OCI-LY3 (cell line): ENCODE data around the gene ANKRD9.

ENCODE experiments used
- H2AFZ ChIP-seq: fragments of 200-600, 300-600 bp; shearing (Covaris generic); 2 replicates; pipeline ENCODE4 v1.6.0; 2014; ENCODE audit warnings: antibody characterized with exemption, low read depth, low read length
- H3K27ac ChIP-seq: fragments of 200-600, 300-600 bp; sonication (generic); 2 replicates; pipeline ENCODE4 v1.5.1; 2014; ENCODE audit warnings: mild to moderate bottlenecking, low read length, moderate library complexity, mixed read lengths
- H3K27me3 ChIP-seq: fragments of 200-600, 300-600 bp; sonication (generic); 2 replicates; pipeline ENCODE4 v1.6.1; 2014; ENCODE audit warnings: low read depth, low read length, mixed read lengths
- H3K36me3 ChIP-seq: fragments of 200-600, 300-600 bp; sonication (generic); replicated peaks from 2 replicates; pipeline ENCODE3; 2014; ENCODE audit warnings: low read depth, low read length, mixed read lengths
- H3K4me1 ChIP-seq: fragments of 300-600, 200-600 bp; sonication (generic); 2 replicates; pipeline ENCODE4 v1.6.1; 2014; ENCODE audit warnings: low read length, mixed read lengths
- H3K4me2 ChIP-seq: fragments of 200-600, 300-600 bp; sonication (generic); 2 replicates; pipeline ENCODE4 v1.6.1; 2014; ENCODE audit warnings: low read length, mixed read lengths
- H3K4me3 ChIP-seq: fragments of 300-600, 200-600 bp; sonication (generic); 2 replicates; pipeline ENCODE4 v1.5.1; 2014; ENCODE audit warnings: antibody characterized with exemption, mild to moderate bottlenecking, low read length, moderate library complexity
- H3K79me2 ChIP-seq: fragments of 300-600, 200-600 bp; shearing (Covaris generic); 2 replicates; pipeline ENCODE4 v1.6.1; 2014; ENCODE audit warnings: mild to moderate bottlenecking, low read length, mixed read lengths
- H3K9ac ChIP-seq: fragments of 300-600, 200-600 bp; shearing (Covaris generic); 2 replicates; pipeline ENCODE4 v1.6.0; 2014; ENCODE audit warnings: mild to moderate bottlenecking, low read length, moderate library complexity
- H3K9me3 ChIP-seq: fragments of 200-600, 300-600 bp; shearing (Covaris generic); 2 replicates; pipeline ENCODE4 v1.6.1; 2014; ENCODE audit warnings: low read length, mixed read lengths; ENCODE audit not compliant: insufficient read depth
- H4K20me1 ChIP-seq: fragments of 200-600, 300-600 bp; sonication (generic); 2 replicates; pipeline ENCODE4 v1.6.1; 2016; ENCODE audit warnings: low read length, mixed read lengths; ENCODE audit not compliant: insufficient read depth
- EZH2phosphoT487 ChIP-seq: fragments of 200-600 bp; shearing (Covaris generic); IDR thresholded peaks from 2 replicates; pipeline ENCODE4 v1.6.1; 2018; ENCODE audit warnings: antibody characterized with exemption, mixed run types, low read depth
- TF ChIP-seq, protein P1 (sequence below): fragments of 200-600, 300-600 bp; sonication (generic); IDR thresholded peaks from 2 replicates; pipeline ENCODE4 v1.5.1; 2014; ENCODE audit warnings: antibody characterized with exemption, low read length, low read depth

ANKRD9 gene

DNA sequence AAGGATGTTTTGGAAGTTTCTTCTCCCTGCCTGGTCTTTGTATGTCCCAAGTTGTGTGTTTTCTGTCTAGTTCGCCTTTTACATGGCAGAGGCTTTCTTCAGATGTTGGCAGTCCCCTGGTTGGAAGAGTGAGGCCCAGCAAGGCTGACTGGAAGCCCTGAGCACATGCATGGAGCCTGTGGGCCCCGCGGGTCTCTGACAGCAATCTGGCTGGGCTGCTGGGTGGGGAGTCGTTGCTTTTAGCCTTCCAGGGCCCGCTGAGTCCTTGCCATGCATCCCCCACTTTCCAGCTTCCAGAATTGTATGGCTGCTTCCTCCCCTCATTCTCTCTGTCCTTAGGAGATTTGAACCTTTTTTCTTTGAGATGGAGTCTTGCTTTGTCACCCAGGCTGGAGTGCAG, 25.3 kb downstream of the ANKRD9 start:
- Histone ChIP-seq H3K9me3 (no peaks in the 10 kb centered on the region), H3K79me2 (no peaks in the 10 kb centered on the region), H3K9ac (no peak overlapping the region), H3K4me1 (no peaks in the 10 kb centered on the region), H4K20me1 (no peaks in the 10 kb centered on the region), H3K36me3 (no peaks in the 10 kb centered on the region), H3K4me2 (no peak overlapping the region), H3K27ac (no peak overlapping the region), H2AFZ (no peak overlapping the region), H3K4me3 (no peak overlapping the region), H3K27me3 (no peaks in the 10 kb centered on the region)
- TF ChIP-seq EZH2phosphoT487: no peak
- TF ChIP-seq, protein P1, sequence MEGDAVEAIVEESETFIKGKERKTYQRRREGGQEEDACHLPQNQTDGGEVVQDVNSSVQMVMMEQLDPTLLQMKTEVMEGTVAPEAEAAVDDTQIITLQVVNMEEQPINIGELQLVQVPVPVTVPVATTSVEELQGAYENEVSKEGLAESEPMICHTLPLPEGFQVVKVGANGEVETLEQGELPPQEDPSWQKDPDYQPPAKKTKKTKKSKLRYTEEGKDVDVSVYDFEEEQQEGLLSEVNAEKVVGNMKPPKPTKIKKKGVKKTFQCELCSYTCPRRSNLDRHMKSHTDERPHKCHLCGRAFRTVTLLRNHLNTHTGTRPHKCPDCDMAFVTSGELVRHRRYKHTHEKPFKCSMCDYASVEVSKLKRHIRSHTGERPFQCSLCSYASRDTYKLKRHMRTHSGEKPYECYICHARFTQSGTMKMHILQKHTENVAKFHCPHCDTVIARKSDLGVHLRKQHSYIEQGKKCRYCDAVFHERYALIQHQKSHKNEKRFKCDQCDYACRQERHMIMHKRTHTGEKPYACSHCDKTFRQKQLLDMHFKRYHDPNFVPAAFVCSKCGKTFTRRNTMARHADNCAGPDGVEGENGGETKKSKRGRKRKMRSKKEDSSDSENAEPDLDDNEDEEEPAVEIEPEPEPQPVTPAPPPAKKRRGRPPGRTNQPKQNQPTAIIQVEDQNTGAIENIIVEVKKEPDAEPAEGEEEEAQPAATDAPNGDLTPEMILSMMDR: no peak

DNA sequence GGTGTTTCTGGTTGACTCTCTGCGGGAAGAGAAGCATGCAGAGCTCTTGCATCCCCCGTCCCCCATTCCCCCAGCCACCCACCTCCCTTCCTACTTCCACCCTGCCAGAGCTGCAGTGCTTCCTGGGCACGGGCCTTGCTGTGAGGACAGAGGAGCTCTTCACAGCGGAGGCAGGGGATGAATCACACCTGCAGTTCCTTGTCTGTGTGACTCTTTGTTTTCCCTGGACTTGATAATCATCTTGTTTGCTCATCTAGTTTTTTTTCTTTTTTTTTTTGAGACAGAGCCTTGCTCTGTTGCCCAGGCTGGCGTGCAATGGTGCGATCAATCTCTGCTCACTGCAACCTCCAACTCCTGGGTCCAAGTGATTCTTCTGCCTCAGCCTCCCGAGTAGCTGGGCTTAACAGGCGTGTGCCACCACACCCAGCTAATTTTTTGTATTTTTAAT, 27.8 kb downstream of the ANKRD9 start:
- H3K36me3 ChIP-seq: no peaks in the 10 kb centered on the region
- H3K9me3 ChIP-seq: no peaks in the 10 kb centered on the region
- H3K4me3 ChIP-seq: no peak overlapping the region
- no peaks in the 10 kb centered on the region for H3K79me2 ChIP-seq
- no peak overlapping the region for H3K9ac ChIP-seq
- no peak overlapping the region for H3K4me2 ChIP-seq
- no peaks in the 10 kb centered on the region for H4K20me1 ChIP-seq
- H3K27ac ChIP-seq: no peak overlapping the region
- no peaks in the 10 kb centered on the region for H3K4me1 ChIP-seq
- TF ChIP-seq, protein P1: no peak
- no peak for TF ChIP-seq EZH2phosphoT487
- no peaks in the 10 kb centered on the region for H3K27me3 ChIP-seq
- H2AFZ ChIP-seq: no peak overlapping the region

DNA sequence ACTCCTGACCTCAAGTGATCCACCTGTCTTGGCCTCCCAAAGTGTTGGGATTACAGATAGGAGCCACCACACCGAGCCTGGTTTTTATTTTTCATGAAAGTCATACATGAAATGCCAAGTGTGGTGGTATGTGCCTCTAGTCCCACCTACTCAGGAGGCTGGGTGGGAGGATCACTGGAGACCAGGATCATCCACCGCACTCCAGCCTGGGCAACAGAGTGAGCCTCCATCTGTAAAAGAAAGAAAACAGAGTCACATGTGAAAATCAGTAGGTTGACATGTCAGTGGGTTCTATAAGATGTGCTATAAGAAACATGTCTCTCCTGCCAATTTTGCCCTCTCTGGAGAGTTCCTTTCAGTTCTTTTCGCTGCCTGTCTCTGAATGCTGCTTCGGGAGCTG, 28.2 kb downstream of the ANKRD9 start:
- Histone ChIP-seq H4K20me1 (no peaks in the 10 kb centered on the region), H3K9me3 (no peaks in the 10 kb centered on the region), H3K4me1 (no peaks in the 10 kb centered on the region), H3K27ac (no peak overlapping the region), H3K36me3 (no peaks in the 10 kb centered on the region), H3K4me2 (no peak overlapping the region), H3K9ac (no peak overlapping the region), H3K79me2 (no peaks in the 10 kb centered on the region), H3K4me3 (no peak overlapping the region), H3K27me3 (no peaks in the 10 kb centered on the region), H2AFZ (no peak overlapping the region)
- no peak for TF ChIP-seq EZH2phosphoT487
- TF ChIP-seq, protein P1: no peak

DNA sequence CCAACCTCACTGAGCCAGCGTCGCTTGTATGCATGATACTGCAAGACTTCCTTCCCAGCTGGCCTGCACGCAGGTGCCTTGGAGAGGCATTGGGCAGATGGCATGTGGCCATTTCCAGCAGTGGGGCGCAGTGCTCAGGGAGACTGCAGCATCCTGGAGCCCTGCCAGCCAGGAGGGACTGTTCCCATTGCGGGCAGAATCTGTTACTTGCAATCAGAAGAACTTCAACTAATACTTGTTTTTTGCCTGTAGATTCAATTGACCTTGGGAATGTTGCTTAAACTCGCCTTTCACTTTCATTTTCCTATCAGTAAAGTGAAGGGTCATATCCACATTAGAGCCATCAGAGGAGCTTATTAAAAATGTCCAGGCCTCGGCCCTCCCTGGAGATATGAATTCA, 29.8 kb downstream of the ANKRD9 start:
- Histone ChIP-seq H3K4me3 (no peak overlapping the region), H4K20me1 (no peaks in the 10 kb centered on the region), H3K36me3 (no peaks in the 10 kb centered on the region), H3K9me3 (no peaks in the 10 kb centered on the region), H2AFZ (no peak overlapping the region), H3K9ac (no peak overlapping the region), H3K27ac (no peak overlapping the region), H3K79me2 (no peaks in the 10 kb centered on the region), H3K4me2 (no peak overlapping the region), H3K4me1 (no peaks in the 10 kb centered on the region), H3K27me3 (no peaks in the 10 kb centered on the region)
- no peak for TF ChIP-seq EZH2phosphoT487
- TF ChIP-seq, protein P1: no peak
